Mammary epithelial cell (primary cell): Measurements from ENCODE around the gene UGT1A7.

ENCODE experiments used
- EZH2 ChIP-seq: IDR thresholded peaks from 2 replicates; pipeline ENCODE4 v1.6.1; 2012; ENCODE audit warnings: low read length, inconsistent platforms, borderline replicate concordance
- TF ChIP-seq, protein P1 (sequence below), 2 donors: IDR thresholded peaks in 1 of 2; conservative IDR thresholded peaks in 1 of 2; 2 replicates each; pipeline ENCODE4 v1.5.1; 2011 to 2012; ENCODE audit warnings: inconsistent platforms in 2 of 2, low read length in 2 of 2, mild to moderate bottlenecking in 2 of 2, control low read depth in 1 of 2, low read depth in 1 of 2; ENCODE audit not compliant: insufficient read depth in 1 of 2; ENCODE audit errors: extremely low read depth in 1 of 2

GRCh38 chr2:233714121-233714520 is 32.4 kb downstream of the UGT1A7 start:
- TF ChIP-seq, protein P1, sequence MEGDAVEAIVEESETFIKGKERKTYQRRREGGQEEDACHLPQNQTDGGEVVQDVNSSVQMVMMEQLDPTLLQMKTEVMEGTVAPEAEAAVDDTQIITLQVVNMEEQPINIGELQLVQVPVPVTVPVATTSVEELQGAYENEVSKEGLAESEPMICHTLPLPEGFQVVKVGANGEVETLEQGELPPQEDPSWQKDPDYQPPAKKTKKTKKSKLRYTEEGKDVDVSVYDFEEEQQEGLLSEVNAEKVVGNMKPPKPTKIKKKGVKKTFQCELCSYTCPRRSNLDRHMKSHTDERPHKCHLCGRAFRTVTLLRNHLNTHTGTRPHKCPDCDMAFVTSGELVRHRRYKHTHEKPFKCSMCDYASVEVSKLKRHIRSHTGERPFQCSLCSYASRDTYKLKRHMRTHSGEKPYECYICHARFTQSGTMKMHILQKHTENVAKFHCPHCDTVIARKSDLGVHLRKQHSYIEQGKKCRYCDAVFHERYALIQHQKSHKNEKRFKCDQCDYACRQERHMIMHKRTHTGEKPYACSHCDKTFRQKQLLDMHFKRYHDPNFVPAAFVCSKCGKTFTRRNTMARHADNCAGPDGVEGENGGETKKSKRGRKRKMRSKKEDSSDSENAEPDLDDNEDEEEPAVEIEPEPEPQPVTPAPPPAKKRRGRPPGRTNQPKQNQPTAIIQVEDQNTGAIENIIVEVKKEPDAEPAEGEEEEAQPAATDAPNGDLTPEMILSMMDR (conservative IDR thresholded peaks at IDR 0.05 in 1 of 2, IDR thresholded peaks at IDR 0.05 in 1 of 2; ENCODE audit: extremely low read depth in 1 of 2, insufficient read depth in 1 of 2, low read depth in 1 of 2, low read length in 2 of 2) = no peak
- TF ChIP-seq EZH2 = no peak
